Fibroblast of the aortic adventitia (primary cell): ENCODE measurements around the gene WNK2. TPM values are rescaled to one million over a fixed set of nuclear protein-coding genes. Genes with fewer than 3 reads are reported as not detected.

ENCODE experiments used
- DNase-seq: peaks from one replicate; pipeline ENCODE4 v3.0.0-alpha.2; 2010; ENCODE audit warnings: low read depth
- H3K4me3 ChIP-seq: 2 replicates; pipeline ENCODE4 v1.5.1; 2011; ENCODE audit warnings: low read depth, mild to moderate bottlenecking, control low read depth, low read length, moderate library complexity
- total RNA-seq: library from RNA; depleted of rRNA; stranded (reverse); fragments of >200 nt; gene quantifications from 2 replicates; pipeline ENCODE4 v1.2.3, GENCODE V29; 2012; ENCODE audit warnings: low replicate concordance
- TF ChIP-seq, protein P1 (sequence below): IDR thresholded peaks from 2 replicates; pipeline ENCODE4 v1.5.1; 2011; ENCODE audit warnings: mild to moderate bottlenecking, low read length, control low read depth, inconsistent platforms; ENCODE audit not compliant: insufficient read depth

Gene WNK2
- total RNA-seq, 1 donor, result not detected

DNA sequence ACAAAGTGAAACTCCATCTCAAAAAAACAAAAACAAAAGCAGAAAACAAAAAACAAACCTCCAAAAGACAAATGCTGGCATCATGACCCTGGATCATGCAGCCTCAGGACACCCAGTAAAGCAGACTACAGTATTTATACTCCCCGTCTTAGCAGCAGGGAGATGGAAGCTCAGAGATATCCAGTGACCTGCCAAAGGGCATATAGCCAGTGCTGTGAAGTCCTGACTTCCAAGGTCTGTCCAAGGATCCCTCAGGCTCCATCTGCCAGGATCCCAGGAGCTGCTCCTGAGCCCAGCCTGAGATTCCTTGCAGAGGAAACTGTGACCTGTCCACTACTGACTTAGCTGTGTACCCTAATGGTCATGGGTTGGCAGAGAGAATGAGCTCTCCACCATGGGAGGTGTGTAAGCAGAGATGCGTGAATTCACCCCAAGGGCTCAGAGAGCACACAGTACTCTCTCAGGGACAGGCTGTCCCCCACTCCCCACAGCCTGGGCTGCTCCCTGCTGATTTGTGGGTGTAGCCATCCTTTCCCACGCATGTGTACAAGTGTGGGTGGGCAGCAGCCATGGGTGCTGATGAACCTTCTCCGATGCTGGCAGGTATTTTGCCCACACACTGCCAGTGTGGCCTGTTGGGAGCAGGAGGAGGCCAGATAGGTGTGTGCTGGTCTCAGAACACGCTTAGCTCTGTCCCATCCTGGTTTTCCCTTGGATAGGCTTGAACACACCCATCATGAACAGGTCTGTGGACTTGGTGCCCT lies 2.1 kb upstream of the WNK2 start:
- DNase-seq, result no peak
- H3K4me3 ChIP-seq, result no peak overlapping the region
- TF ChIP-seq, protein P1, sequence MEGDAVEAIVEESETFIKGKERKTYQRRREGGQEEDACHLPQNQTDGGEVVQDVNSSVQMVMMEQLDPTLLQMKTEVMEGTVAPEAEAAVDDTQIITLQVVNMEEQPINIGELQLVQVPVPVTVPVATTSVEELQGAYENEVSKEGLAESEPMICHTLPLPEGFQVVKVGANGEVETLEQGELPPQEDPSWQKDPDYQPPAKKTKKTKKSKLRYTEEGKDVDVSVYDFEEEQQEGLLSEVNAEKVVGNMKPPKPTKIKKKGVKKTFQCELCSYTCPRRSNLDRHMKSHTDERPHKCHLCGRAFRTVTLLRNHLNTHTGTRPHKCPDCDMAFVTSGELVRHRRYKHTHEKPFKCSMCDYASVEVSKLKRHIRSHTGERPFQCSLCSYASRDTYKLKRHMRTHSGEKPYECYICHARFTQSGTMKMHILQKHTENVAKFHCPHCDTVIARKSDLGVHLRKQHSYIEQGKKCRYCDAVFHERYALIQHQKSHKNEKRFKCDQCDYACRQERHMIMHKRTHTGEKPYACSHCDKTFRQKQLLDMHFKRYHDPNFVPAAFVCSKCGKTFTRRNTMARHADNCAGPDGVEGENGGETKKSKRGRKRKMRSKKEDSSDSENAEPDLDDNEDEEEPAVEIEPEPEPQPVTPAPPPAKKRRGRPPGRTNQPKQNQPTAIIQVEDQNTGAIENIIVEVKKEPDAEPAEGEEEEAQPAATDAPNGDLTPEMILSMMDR, result no peak

DNA sequence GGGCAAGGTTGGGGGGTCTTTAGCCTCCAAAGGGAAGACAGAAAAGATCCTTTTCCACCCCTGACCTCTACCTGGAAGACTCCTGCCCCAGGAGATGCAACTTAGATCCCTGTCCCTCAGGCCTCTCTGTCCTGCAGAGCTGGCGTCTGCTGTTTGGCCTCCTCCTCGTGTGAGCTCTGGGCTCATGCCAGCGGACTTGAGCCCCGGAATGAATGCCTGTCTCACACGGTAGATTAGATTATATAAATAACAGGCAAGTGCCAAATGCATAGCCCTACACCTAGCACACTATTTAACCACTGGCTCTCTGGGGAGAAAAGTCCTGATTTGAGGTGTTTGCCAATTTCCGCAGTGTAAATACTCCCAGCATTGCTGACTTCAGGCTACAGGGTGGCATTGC lies 1.4 kb upstream of the WNK2 start:
- no peak overlapping the region for H3K4me3 ChIP-seq
- DNase-seq, result no peak
- TF ChIP-seq, protein P1, result no peak

DNA sequence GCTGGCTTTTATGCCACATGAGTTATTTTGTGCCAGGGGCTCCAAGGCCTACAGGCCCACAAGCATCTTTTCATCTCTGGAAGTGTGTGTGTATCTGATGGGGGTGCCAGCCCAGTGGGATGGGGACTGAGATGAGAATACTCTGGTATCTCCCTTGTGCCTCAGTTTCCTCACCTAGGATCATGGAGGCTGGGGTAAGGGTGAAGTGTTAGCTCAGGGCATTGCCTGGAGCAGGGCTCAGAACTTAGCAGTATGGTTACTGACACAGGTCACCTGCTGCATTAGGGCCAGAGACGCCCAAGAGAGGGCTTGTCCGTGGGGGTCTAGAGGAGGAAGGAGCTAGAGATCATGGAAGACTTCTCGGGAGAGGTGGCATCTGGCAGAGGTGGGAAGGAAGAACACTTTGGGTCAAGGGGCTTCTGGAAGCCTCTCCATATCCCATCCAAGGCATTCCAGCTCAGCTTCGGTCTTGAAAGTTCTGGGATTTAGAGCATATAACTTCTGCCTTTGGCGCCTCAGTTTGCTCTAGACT lies 742 bp upstream of the WNK2 start:
- TF ChIP-seq, protein P1, result no peak
- H3K4me3 ChIP-seq, result no peak overlapping the region
- DNase-seq, result no peak

DNA sequence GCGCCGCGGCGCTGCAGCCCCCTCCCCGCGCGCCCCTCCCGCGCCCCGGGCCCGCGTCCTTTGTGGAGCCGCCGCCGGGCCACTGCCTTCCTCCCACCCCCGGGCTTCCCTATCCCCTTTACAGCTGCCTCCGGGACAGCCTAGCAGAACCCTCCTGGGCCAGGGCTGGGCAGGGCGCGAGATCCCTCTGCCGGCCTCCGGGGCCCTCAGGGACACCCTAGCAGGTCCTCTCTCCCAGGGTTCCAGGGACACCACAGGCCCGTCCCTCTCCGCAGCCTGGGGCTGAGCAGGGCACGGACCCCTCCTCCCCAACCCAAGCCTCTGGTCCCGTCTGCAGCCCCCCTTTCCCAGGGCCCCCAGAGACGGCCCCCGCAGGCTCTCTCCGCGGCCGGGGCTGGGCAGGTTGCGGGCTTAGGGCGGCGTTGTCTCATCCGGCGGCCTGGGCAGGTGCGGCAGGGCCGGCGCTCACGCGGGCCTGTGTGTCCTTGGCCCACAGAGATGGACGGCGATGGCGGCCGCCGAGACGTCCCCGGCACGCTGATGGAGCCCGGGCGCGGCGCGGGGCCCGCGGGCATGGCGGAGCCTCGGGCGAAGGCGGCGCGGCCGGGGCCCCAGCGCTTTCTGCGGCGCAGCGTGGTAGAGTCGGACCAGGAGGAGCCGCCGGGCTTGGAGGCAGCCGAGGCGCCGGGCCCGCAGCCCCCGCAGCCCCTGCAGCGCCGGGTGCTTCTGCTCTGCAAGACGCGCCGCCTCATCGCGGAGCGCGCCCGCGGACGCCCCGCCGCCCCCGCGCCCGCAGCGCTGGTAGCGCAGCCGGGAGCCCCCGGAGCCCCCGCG lies 710 bp downstream of the WNK2 start:
- no peak overlapping the region for H3K4me3 ChIP-seq
- DNase-seq, result no peak

DNA sequence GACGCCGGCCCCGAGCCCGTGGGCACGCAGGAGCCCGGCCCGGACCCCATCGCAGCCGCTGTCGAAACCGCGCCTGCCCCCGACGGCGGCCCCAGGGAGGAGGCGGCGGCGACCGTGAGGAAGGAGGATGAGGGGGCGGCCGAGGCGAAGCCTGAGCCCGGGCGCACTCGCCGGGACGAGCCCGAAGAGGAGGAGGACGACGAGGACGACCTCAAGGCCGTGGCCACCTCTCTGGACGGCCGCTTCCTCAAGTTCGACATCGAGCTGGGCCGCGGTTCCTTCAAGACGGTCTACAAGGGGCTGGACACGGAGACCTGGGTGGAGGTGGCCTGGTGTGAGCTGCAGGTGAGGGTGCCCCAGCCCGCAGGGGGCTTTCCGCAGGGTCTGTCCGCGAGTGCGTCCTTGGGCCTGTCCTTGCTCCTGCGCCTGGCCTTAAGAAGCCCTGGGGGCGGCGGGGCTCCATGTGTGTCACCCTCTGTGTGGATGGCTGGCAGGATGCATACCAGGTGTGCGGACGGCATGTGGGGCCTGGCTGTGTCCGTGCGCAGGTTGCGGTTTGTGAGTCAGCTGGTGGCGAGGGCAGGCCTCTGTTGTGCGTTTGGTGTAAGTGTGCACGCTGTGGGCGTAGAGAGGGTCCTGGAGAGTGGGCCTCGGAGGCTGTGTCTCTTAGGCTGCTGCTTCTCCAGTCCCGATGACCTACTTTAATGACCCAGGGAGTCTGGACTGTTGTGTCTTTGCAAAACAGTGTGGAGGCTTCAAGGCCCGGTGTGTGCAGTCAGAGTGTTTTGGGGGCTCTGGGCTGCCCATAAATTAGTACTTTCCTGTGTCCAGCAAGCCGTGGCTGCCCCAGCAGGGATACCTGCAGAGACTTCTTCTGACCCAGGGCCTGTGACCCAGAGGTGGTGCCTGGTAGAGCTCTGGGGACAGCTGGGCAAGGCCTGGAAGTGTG lies 1.6 kb downstream of the WNK2 start:
- TF ChIP-seq, protein P1, result no peak
- no peak overlapping the region for H3K4me3 ChIP-seq
- DNase-seq, result no peak

More for the DNA sequence above, 710 bp downstream of the WNK2 start:
- TF ChIP-seq, protein P1, result no peak

DNA sequence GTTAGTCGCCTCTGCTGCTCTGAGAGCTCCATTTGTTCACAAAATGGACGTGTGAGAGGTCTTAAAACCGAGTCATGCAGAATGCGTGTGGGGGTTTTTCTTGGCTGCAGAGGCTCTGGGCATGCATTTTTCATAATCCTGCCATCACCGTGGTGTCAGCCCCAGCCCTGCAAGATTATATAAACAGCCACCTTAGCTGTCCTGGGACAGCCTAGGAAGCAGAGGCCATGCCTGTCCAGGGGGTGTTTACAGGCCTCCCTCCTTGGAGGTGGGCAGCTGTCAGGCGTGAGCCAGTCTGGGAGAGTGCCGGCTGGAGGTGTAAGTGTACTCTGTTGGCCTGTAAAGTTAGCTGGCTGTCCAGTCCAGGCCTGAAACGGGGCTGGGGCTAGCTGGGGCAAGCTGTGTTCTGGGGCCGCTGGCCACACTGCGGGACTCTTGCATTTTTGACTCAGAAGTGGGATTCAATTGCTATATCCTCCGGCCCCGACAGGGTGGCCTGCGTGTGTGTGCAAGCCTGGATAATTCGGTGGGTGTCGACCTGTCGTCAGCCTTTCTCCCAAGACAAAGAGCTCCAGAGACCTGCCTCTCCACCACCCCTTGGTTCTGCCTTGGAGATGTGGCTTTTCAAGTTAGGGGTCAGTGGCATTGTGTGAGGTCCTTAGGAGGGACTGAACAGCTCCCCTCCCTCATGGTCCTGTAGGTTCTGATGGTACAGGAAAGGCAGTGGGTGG lies 2.4 kb downstream of the WNK2 start:
- DNase-seq, result no peak
- H3K4me3 ChIP-seq, result no peak overlapping the region
- TF ChIP-seq, protein P1, result no peak
